Measurements from ENCODE around the gene GOLGA1. TPM values are rescaled to one million over a fixed set of nuclear protein-coding genes. Genes with fewer than 3 reads are reported as not detected.

The GOLGA1 gene
- polyA plus RNA-seq, 1 donor from 2014 or later = 15.3 TPM

DNA sequence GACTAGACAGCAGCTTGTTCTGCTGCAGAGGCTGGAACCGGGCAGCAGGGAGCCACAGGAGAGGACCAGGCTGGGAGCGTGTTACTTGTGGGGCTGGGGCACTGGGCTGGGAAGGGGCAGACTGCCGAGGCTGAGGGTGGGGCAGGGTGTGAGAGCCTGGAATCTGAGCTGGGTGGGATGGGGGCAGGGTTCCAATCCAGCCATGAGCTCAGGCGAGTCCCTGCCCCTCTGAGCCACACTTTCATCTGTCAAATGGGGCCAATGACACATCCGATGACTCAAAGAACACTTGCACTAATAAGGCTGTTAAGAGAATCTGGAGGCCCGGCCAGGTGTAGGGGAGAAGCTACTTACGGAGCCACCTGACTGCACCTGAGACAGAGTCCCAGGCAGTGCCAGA, 106.3 kb downstream of the GOLGA1 start:
- no peaks in the 10 kb centered on the region for H3K9me3 ChIP-seq (ENCODE audit: low read length)
- no peaks in the 10 kb centered on the region for H3K27me3 ChIP-seq (ENCODE audit: insufficient read depth, low read depth, low read length)
- H2AFZ ChIP-seq (ENCODE audit: low read depth, low read length) = no peak overlapping the region
- no peaks in the 10 kb centered on the region for H3K79me2 ChIP-seq (replicated peaks; ENCODE audit: insufficient read depth, low read length)
- H3F3A ChIP-seq (ENCODE audit: insufficient read depth, low read length, poor library complexity, severe bottlenecking) = no peaks in the 10 kb centered on the region
- H3K4me3 ChIP-seq (ENCODE audit: low read length) = no peak overlapping the region
- H3K27ac ChIP-seq (ENCODE audit: low read length) = no peak overlapping the region
- no peaks in the 10 kb centered on the region for H3K9me2 ChIP-seq (ENCODE audit: insufficient read depth, low read length)
- no peaks in the 10 kb centered on the region for H4K20me1 ChIP-seq (ENCODE audit: insufficient read depth)
- no peak overlapping the region for H3K9ac ChIP-seq (ENCODE audit: low read length)
- H3K4me2 ChIP-seq (ENCODE audit: low read length) = no peak overlapping the region
- H3K36me3 ChIP-seq (ENCODE audit: insufficient read depth, low read length) = no peaks in the 10 kb centered on the region
- no peak for TF ChIP-seq RAD21 (conservative IDR thresholded peaks at IDR 0.05)
- TF ChIP-seq, protein P1, sequence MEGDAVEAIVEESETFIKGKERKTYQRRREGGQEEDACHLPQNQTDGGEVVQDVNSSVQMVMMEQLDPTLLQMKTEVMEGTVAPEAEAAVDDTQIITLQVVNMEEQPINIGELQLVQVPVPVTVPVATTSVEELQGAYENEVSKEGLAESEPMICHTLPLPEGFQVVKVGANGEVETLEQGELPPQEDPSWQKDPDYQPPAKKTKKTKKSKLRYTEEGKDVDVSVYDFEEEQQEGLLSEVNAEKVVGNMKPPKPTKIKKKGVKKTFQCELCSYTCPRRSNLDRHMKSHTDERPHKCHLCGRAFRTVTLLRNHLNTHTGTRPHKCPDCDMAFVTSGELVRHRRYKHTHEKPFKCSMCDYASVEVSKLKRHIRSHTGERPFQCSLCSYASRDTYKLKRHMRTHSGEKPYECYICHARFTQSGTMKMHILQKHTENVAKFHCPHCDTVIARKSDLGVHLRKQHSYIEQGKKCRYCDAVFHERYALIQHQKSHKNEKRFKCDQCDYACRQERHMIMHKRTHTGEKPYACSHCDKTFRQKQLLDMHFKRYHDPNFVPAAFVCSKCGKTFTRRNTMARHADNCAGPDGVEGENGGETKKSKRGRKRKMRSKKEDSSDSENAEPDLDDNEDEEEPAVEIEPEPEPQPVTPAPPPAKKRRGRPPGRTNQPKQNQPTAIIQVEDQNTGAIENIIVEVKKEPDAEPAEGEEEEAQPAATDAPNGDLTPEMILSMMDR (IDR thresholded peaks at IDR 0.05; ENCODE audit: poor library complexity, severe bottlenecking) = no peak
- TF ChIP-seq EP300 (conservative IDR thresholded peaks at IDR 0.05; ENCODE audit: poor library complexity, severe bottlenecking) = no peak
- no peak for TF ChIP-seq TAF1 (IDR thresholded peaks at IDR 0.05; ENCODE audit: low read depth)
- no peak for TF ChIP-seq EZH2 (IDR thresholded peaks at IDR 0.05; ENCODE audit: borderline replicate concordance, insufficient read depth, low read length, poor library complexity, severe bottlenecking)
- TF ChIP-seq POLR2AphosphoS5 (IDR thresholded peaks at IDR 0.05) = no peak
- TF ChIP-seq, protein P2, sequence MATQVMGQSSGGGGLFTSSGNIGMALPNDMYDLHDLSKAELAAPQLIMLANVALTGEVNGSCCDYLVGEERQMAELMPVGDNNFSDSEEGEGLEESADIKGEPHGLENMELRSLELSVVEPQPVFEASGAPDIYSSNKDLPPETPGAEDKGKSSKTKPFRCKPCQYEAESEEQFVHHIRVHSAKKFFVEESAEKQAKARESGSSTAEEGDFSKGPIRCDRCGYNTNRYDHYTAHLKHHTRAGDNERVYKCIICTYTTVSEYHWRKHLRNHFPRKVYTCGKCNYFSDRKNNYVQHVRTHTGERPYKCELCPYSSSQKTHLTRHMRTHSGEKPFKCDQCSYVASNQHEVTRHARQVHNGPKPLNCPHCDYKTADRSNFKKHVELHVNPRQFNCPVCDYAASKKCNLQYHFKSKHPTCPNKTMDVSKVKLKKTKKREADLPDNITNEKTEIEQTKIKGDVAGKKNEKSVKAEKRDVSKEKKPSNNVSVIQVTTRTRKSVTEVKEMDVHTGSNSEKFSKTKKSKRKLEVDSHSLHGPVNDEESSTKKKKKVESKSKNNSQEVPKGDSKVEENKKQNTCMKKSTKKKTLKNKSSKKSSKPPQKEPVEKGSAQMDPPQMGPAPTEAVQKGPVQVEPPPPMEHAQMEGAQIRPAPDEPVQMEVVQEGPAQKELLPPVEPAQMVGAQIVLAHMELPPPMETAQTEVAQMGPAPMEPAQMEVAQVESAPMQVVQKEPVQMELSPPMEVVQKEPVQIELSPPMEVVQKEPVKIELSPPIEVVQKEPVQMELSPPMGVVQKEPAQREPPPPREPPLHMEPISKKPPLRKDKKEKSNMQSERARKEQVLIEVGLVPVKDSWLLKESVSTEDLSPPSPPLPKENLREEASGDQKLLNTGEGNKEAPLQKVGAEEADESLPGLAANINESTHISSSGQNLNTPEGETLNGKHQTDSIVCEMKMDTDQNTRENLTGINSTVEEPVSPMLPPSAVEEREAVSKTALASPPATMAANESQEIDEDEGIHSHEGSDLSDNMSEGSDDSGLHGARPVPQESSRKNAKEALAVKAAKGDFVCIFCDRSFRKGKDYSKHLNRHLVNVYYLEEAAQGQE (IDR thresholded peaks at IDR 0.05; ENCODE audit: borderline replicate concordance) = no peak
- TF ChIP-seq SMC3 (conservative IDR thresholded peaks at IDR 0.05; ENCODE audit: poor library complexity) = no peak
- TF ChIP-seq MXI1 (conservative IDR thresholded peaks at IDR 0.05; ENCODE audit: poor library complexity, severe bottlenecking) = no peak

DNA sequence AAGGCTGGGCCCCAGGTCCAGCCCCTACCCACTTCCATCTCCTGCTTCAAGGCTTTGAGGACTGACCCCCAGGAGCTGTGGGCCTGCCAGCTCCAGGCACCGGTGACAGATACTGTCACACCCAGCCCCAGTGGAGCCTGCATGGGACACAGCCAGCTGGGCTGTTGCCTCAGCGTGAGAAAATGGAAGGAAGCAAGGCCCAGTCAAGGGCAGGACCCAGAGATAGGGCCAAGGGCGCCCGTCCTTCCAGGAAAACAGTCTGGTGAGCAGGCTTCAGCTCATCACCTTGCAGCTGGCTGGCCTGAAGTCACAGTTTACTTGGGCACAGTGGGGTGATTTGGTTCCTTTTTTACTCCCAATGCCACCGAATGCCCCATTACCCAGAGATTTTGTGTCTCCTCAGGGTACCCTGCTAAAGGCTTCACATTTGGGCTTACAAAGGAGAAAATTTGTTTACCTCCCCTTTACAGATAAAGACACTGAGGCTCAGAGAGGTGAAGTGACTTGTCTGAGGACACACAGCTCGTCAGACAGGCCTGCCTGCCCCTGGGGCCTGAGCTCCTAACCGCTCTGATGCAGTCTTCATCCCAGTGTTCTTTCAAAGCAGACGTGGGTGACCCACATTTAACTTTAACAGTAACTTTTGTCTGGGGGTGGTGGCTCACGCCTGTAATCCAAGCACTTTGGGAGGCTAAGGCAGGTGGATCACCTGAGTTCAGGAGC, 109.1 kb downstream of the GOLGA1 start:
- Histone ChIP-seq H2AFZ (ENCODE audit: low read depth, low read length) (no peak overlapping the region), H3K9ac (ENCODE audit: low read length) (no peak overlapping the region), H3K9me2 (ENCODE audit: insufficient read depth, low read length) (no peaks in the 10 kb centered on the region), H3K27ac (ENCODE audit: low read length) (no peak overlapping the region), H3F3A (ENCODE audit: insufficient read depth, low read length, poor library complexity, severe bottlenecking) (no peaks in the 10 kb centered on the region), H3K36me3 (ENCODE audit: insufficient read depth, low read length) (no peaks in the 10 kb centered on the region), H3K9me3 (ENCODE audit: low read length) (no peaks in the 10 kb centered on the region), H3K79me2 (replicated peaks; ENCODE audit: insufficient read depth, low read length) (no peaks in the 10 kb centered on the region), H3K4me3 (ENCODE audit: low read length) (no peak overlapping the region), H3K4me2 (ENCODE audit: low read length) (no peak overlapping the region), H4K20me1 (ENCODE audit: insufficient read depth) (no peaks in the 10 kb centered on the region), H3K27me3 (ENCODE audit: insufficient read depth, low read depth, low read length) (no peaks in the 10 kb centered on the region)
- TF ChIP-seq RAD21 (conservative IDR thresholded peaks at IDR 0.05) (no peak), POLR2AphosphoS5 (IDR thresholded peaks at IDR 0.05) (no peak), SMC3 (conservative IDR thresholded peaks at IDR 0.05; ENCODE audit: poor library complexity) (no peak), MXI1 (conservative IDR thresholded peaks at IDR 0.05; ENCODE audit: poor library complexity, severe bottlenecking) (no peak), EZH2 (IDR thresholded peaks at IDR 0.05; ENCODE audit: borderline replicate concordance, insufficient read depth, low read length, poor library complexity, severe bottlenecking) (no peak)
- TF ChIP-seq, protein P1 (IDR thresholded peaks at IDR 0.05; ENCODE audit: poor library complexity, severe bottlenecking) = no peak
- TF ChIP-seq, protein P2 (IDR thresholded peaks at IDR 0.05; ENCODE audit: borderline replicate concordance) = no peak
